ENCODE data around the gene CST9. TPM values are rescaled to one million over a fixed set of nuclear protein-coding genes. Genes with fewer than 3 reads are reported as not detected.

Gene CST9
- total RNA-seq, 3 donors from 2014 or later = 2.3 TPM; not detected in 2

Other genes with a start within 250 kb of the CST9 start
- gene GZF1, start 243.7 kb downstream of the CST9 start, total RNA-seq = 10 to 100 TPM; 19.0 to 24.3 (median 19.9) TPM
- 10 to 100 TPM; 10.4 to 20.1 (median 16.1) TPM for gene NAPB, start 184.4 kb downstream of the CST9 start, total RNA-seq
- not detected for gene CSTL1, start 166.2 kb downstream of the CST9 start, total RNA-seq
- gene CST11, start 153.0 kb downstream of the CST9 start, total RNA-seq = not detected
- gene CST8, start 114.8 kb downstream of the CST9 start, total RNA-seq = not detected
- not detected for gene CST9L, start 37.4 kb downstream of the CST9 start, total RNA-seq
- 1,000 to 10,000 TPM in 1 of 3 donors, 100 to 1,000 TPM in 2; 498 to 1,982 (median 699) TPM for gene CST3, start 32.0 kb upstream of the CST9 start, total RNA-seq
- not detected for gene CST4, start 83.1 kb upstream of the CST9 start, total RNA-seq
- not detected for gene CST1, start 145.0 kb upstream of the CST9 start, total RNA-seq
- gene CST2, start 220.8 kb upstream of the CST9 start, total RNA-seq = not detected